Germinal center (tissue), 1 donor: Measurements from ENCODE around the gene PJA2.

Experiments used
- DNase-seq: peaks from one replicate; pipeline ENCODE4 v3.0.0; 2012; ENCODE audit warnings: mixed read lengths, low spot score

Gene PJA2

GRCh38 chr5:109350537-109351270 lies 59.1 kb downstream of the PJA2 start:
- no peak for DNase-seq

GRCh38 chr5:109349388-109349787 lies 60.4 kb downstream of the PJA2 start:
- no peak for DNase-seq

- no peak for DNase-seq
Observed at GRCh38 chr5:109347252-109347888, 62.4 kb downstream of the PJA2 start.

GRCh38 chr5:109345699-109346098 lies 64.1 kb downstream of the PJA2 start:
- no peak for DNase-seq

GRCh38 chr5:109340351-109340750 lies 69.4 kb downstream of the PJA2 start:
- DNase-seq = no peak

DNA sequence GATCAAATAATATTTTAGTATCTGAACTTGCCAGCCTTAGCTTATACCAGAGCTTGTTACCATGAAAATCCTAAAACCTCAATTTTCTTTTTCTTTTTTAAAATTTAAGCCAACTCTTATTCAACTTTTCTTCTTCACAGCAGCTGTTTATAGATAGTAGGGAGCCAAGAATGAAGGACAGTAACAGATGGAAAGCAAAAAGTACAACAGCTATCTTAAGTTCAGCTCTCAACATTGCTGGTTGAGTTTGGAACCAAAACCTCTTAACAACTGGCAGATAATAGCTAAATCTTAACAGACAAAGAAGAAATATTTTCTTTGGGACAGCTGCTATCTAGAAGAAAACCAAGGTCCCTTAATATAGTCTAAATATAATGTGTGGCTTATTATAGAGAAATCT lies 74.7 kb downstream of the PJA2 start:
- no peak for DNase-seq

GRCh38 chr5:109334056-109334455 lies 75.7 kb downstream of the PJA2 start:
- no peak for DNase-seq

DNA sequence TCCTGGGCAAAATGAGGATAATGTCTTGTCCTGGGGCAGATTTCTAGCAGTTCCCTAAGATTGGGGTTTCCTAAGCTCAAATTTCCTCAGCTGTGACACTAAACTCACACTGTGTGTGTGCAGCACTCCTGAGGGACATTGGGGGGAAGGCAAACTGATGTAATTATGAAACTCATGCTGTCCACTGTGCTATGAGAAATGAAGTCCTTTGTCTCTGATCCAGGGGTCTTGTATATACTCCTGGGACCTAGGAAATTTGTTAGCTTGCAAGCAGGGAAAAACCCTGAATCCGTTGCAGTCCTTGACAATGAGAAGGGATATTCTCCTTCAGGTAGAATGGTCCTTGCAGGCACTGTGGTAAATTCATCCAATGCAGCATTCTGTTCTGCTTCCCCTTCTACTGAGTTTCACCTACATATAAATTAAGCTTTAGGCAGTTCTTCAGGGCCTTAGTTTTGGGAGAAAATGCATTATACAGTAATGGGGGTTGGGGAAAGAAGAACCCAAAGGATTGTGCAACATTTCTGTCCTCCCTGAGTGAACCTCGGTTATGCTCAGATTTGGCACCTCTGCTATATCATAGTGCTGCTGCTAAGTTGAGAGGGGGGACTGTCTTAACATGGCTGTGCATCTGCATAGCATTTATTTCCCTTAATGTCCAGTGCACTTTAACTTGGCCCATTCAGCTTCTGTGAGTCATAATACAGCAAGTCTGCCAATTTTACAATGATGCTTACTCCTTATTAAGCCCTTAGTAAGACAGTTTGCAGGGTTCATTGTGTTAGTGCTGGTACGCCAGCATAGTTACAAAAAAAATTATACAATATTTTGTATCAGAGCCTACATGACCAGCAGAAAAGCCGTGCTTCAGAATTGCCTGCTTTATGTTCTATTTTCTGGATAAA lies 80.2 kb downstream of the PJA2 start:
- no peak for DNase-seq

- DNase-seq = no peak
Observed at GRCh38 chr5:109328626-109329025, 81.1 kb downstream of the PJA2 start.

DNA sequence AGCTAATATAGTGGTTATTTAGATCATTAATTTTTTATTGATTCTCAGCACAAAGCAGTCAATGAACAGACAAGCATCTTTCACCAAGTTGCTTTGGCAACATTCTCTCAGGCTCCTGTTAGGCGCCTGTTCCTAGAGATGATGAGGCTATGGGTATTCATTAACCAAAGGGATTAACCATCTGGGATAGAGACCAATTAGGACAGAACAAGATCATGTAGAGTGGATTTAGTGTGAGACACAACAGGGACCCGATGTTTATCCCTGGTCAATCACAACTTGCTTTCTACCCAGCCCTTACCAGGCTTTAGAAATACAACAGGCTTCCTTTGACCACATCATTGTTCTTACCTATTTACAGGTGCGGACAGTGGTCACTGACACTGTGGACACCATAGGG lies 82.2 kb downstream of the PJA2 start:
- DNase-seq = no peak

DNA sequence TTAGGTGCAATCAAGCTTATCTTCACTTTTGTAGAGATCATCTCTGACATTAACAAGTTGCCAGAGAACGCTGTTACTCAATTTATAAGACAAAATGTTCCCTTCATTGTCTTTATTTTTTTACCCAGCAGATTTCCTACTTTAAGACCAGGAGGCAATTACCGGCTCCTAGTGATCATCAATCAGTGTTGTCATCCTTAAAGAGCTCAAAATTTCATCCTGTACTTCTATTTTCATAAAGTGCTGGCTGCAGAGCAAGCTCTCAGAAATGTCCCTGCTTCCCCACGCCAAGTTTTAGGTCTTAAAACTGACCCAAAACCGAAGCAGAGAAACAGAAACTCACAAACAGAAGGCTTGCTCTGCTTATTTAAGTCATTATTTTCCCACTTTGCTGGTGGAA lies 82.9 kb downstream of the PJA2 start:
- DNase-seq = no peak

GRCh38 chr5:109325456-109325855 lies 84.3 kb downstream of the PJA2 start:
- DNase-seq = no peak

DNA sequence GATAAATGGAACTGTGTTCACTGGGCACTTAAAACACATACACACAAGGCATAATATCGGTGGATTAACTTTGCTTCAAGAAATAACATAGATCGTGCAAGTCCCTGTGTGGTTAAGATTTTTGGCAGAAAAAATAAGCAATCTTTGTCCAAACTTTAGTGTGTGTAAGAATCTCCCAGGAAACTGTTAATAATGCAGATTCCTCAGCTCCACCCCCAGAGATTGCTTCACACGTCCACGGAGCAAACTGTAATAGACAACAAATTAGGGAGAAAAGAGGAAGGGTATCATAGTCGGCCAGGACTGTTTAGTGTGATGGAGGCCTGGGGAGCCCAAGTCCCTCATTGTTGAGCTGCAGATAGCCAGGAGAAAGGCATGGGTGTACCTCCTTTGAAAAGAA lies 84.8 kb downstream of the PJA2 start:
- DNase-seq = no peak

- DNase-seq = no peak
Observed at GRCh38 chr5:109324351-109324750, 85.4 kb downstream of the PJA2 start.

GRCh38 chr5:109322694-109323093 lies 87.1 kb downstream of the PJA2 start:
- no peak for DNase-seq

GRCh38 chr5:109319351-109319750 lies 90.4 kb downstream of the PJA2 start:
- DNase-seq = no peak

DNA sequence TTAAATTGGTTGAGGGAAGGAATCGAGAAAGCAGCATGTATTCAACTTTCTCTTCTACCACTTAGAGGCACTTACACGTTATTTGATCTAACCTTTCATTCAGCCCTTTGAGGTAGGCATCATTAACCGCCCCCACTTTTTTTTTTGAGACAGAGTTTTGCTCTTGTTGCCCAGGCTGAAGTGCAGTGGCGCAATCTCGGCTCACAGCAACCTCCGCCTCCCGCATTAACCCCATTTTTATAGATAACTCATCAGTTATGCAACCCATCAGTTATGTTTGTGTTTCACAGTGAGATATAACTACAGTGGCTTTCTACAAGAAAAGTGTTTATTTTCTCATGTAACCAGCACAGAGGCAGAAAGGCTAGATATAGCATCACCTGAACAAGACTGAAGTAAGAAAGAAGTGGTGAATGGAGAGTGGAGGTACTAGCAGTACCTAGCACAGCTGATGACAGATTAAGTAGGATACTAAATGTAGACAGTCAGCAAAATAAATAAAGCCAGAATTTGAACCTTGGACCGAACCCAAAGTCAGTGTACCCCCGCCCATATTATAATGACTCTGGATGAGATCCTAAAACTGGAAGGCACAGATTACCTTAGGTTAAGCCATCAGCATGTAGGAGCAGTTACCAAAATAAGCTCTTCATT lies 91.2 kb downstream of the PJA2 start:
- DNase-seq = no peak

- DNase-seq = no peak
Observed at GRCh38 chr5:109316634-109317033, 93.1 kb downstream of the PJA2 start.

DNA sequence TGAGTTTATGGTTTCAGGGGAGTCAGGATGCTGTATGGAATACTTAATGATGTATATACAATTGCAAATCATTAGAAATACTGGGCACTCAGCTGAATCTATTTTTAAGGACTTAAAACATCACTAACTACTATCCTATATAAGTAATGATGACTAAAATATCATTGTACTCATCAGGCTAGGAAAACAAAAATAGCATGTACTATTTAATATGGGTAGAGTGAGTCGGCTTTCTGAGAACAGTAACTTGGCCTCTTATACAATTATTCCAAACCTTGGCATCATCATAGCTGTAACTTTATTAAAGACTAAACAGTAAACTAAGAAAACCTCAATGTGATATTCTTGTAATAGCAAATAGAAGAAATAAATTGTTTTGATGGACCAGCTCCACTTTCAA lies 94.5 kb downstream of the PJA2 start:
- no peak for DNase-seq

- no peak for DNase-seq
Observed at GRCh38 chr5:109313127-109313526, 96.6 kb downstream of the PJA2 start.

DNA sequence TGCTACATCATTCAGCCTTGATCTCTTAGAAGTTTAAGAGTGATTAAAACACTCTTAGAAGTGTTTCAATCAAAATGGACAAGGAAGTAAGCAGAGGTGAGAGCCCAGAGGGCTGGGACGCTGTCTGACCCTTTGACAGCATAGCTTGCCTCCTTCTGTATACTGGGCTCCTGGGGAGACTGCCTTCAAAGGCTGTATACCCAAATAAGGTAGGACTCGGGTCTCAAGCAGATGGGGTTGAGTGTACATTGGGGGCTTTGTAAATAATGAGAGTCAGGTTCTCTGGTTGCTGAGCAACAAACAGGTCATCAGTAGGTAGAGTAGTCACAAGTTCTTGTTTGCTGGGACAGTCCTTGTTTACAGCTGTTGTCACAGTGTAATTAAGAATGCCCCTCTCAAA lies 97.1 kb downstream of the PJA2 start:
- no peak for DNase-seq

DNA sequence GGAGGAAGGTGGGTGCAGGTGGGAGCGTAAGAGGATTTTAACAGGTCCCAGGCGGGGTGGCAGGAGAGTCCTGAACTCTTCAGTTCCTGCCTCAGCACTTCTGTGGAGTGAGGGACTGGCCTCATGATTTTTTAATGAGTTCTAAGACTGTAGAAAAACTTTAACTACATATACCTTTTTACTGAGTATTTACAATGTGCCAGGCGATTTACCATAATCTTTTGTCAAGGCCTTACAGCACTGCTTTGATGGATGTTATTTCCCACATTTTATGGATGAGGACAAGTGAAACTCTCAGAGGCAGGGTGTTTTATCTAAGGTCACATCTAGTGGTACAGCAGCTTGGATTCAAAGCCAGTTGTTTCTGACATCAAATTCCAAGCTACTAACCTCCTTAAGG lies 99.5 kb downstream of the PJA2 start:
- DNase-seq = no peak
